GM10248 (cell line): ENCODE data around the gene SPP2.

Experiments
- CTCF ChIA-PET: fragments of 300-600 bp; sonication (Branson Sonifier 250); formaldehyde crosslinking; extraction: SDS; loops from one replicate; lab custom pipeline; 2021; ENCODE audit warnings: antibody characterized with exemption; lab: Yijun Ruan, JAX
- POLR2A ChIA-PET: fragments of 350-650 bp; sonication (Branson Sonifier 250); formaldehyde crosslinking; extraction: SDS; loops from one replicate; lab custom pipeline; 2020; ENCODE audit warnings: antibody characterized with exemption; lab: Yijun Ruan, JAX
- DNase-seq: peaks from one replicate; pipeline ENCODE4 v3.0.0; 2012; ENCODE audit errors: extremely low spot score
- TF ChIP-seq, protein P1 (sequence below): IDR thresholded peaks from 2 replicates; pipeline ENCODE4 v1.5.1; 2012; ENCODE audit warnings: mild to moderate bottlenecking, low read depth; ENCODE audit errors: extremely low read depth, missing control alignments, control extremely low read depth

The SPP2 gene

DNA sequence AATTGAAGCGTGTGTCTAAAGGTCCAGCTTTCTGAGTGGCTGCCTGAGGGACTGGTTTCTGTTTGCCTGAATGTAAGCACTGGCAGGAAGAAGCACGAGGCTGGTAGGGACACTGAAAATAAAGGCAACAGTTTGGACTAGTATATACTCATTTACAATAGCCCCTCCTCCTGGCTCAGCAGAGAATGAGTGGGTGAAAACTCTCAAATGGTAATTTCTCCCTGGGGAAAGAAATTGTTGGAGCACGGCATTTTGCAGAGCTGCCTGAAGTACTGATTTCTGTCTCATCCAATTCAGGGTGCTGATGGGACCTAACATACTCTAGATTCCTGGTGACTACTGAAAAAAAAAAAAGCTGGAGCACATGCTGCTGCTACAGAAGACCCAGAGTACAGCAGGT, 17.3 kb upstream of the SPP2 start:
- no peak for DNase-seq
- ChIA-PET CTCF (no interaction called here), POLR2A (no interaction called here)
- TF ChIP-seq, protein P1, sequence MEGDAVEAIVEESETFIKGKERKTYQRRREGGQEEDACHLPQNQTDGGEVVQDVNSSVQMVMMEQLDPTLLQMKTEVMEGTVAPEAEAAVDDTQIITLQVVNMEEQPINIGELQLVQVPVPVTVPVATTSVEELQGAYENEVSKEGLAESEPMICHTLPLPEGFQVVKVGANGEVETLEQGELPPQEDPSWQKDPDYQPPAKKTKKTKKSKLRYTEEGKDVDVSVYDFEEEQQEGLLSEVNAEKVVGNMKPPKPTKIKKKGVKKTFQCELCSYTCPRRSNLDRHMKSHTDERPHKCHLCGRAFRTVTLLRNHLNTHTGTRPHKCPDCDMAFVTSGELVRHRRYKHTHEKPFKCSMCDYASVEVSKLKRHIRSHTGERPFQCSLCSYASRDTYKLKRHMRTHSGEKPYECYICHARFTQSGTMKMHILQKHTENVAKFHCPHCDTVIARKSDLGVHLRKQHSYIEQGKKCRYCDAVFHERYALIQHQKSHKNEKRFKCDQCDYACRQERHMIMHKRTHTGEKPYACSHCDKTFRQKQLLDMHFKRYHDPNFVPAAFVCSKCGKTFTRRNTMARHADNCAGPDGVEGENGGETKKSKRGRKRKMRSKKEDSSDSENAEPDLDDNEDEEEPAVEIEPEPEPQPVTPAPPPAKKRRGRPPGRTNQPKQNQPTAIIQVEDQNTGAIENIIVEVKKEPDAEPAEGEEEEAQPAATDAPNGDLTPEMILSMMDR: no peak

DNA sequence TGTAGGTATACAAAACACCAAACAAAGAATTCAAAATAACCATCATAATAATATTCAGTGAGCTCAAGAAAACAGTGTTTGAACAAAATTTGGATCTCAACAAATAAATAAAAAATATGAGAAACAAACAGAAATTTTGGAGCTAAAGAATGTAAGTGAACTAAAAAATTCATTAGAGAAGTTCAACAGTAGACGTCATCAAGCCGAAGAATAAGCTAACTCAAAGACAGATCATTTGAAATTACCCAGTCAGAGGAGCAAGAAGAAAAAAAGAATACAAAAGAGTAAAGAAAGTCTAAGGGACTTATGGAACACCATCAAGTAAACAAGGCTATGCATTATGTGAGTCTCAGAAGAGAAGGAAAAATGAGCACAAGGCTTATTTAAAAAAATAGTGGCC, 16.6 kb upstream of the SPP2 start:
- TF ChIP-seq, protein P1: no peak
- ChIA-PET CTCF (no interaction called here), POLR2A (no interaction called here)
- DNase-seq: no peak

DNA sequence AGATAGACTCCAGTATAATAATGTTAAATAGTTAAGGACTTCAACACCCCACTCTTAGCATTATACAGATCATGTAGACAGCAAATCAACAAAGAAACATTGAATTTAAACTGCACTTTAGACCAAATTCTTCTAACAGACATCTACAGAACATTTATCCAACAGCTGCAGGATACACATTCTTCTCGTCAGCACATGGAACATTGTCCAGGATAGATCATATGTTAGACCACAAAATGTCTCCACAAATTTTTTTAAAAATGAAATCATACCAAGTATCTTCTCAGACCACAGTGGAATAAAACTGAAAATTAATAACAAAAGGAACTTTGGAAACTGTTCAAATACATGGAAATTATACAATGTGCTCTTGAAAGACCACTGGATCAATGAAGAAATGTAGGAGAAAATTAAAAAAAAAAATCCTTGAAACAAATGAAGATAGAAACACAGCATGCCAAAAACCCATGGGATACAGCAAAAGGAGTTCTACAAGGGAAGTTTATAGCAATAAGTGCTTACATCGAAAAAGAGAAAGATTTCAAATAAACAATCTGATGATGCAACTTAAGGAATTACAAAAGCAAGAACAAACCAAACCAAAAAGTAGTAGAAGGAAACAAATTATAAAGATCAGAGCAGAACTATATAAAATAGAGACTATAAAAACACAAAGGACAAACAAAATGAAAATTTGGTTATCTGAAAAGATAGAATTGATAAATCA, 12.3 kb upstream of the SPP2 start:
- no peak for DNase-seq
- ChIA-PET CTCF (no interaction called here), POLR2A (no interaction called here)
- TF ChIP-seq, protein P1: no peak

DNA sequence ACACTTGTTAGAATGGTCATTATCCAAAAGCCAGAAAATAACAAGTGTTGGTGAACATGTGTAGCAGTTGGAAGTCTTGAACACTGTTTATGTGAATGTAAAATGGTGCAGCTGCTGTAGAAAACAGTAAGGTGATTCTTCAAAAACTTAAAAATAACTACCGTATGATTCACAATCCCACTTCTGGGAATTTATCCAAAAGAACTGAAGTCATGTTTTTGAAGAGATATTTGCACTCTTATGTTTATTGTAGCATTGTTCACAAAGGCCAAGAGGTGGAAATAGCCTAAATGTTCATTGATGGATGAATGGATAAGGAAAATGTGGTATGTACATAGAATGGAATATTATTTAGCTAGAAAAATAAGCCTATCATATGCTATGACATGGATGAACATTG, 6.3 kb upstream of the SPP2 start:
- CTCF ChIA-PET: no interaction called here
- POLR2A ChIA-PET: interaction anchor here (0.6 kb wide), 1 partner anchor 190 kb away, joined by 3 read pairs; the partner anchor contains the start of gene HJURP
- no peak for DNase-seq
- TF ChIP-seq, protein P1: no peak

DNA sequence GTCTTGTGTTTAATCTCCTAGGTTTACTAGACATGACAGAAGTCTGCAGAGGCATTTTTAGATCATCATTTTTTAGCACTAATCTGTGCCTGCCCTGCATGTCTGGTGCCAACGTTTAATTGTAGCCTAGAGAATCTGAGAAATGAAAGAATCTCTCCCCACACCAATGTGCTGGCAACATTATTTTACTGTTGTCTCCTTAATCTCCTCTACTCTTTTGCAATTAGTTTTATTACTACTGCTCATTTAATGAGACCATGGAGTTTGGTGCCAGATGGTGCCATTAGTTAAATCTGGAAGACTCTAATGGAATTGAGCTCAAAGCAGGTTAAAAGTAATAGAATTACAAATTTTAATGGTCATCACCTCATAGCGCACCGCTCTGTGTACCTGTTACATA, 4.0 kb upstream of the SPP2 start:
- DNase-seq: no peak
- TF ChIP-seq, protein P1: no peak
- ChIA-PET CTCF (no interaction called here), POLR2A (no interaction called here)

DNA sequence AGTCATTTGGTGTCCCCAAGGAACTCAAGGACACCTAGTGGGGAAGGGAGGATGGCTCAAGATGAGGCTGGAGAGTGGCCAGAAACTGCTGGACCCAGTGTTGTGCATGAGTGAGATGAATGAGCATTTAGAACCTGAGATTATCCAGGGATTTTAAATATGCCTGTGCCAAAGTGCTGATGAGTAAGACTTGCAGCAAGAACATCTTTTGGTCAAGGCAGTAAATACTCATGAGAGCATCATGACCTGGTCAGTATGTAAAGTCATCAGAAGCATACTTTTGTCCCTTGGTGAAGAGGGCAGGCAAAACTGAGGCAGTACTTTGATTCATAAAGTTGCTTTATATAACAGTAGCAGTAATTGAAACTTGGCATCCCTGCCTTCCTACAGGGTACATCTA, 3.1 kb upstream of the SPP2 start:
- DNase-seq: no peak
- CTCF ChIA-PET: no interaction called here

More for the DNA sequence above, 3.1 kb upstream of the SPP2 start:
- TF ChIP-seq, protein P1: no peak
- POLR2A ChIA-PET: no interaction called here
